Hematopoietic multipotent progenitor cell treated with erythropoietin and hydrocortisone succinate and interleukin-3 and kit ligand, for 4 days (in vitro differentiated cells): ENCODE data around the gene HEXIM1.

Experiments used
- DNase-seq: peaks from one replicate; pipeline ENCODE4 v3.0.0-alpha.2; 2015

The HEXIM1 gene

DNA sequence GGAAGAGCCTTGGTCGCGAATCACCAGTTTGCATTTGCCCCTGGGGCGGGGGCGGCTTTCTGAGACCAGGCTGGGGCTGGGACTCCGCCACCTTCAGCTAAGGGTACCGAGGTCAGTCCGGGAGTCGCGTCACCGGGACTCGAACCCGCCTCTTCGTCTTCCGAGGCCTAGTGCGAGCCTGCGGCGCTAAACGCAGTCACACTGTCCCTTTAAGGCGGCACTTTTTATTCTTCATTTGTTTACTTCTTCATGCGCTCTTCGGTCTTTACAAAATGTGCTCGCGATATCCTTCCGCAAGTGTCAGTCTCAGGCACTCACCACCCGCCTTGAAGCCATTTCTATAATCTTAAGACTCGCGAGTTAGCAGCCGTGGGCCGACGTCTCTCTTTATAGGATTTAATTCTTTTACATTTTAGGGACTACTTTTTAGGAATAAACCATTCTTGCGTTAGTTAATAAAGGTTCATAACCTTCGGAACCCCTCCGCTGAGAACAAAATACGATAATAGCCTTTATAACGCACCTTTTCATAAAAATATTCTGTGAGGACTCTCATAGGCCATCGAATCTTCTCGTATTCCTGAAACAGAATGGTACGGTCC lies 593 bp upstream of the HEXIM1 start:
- DNase-seq = peak; percentile 97

DNA sequence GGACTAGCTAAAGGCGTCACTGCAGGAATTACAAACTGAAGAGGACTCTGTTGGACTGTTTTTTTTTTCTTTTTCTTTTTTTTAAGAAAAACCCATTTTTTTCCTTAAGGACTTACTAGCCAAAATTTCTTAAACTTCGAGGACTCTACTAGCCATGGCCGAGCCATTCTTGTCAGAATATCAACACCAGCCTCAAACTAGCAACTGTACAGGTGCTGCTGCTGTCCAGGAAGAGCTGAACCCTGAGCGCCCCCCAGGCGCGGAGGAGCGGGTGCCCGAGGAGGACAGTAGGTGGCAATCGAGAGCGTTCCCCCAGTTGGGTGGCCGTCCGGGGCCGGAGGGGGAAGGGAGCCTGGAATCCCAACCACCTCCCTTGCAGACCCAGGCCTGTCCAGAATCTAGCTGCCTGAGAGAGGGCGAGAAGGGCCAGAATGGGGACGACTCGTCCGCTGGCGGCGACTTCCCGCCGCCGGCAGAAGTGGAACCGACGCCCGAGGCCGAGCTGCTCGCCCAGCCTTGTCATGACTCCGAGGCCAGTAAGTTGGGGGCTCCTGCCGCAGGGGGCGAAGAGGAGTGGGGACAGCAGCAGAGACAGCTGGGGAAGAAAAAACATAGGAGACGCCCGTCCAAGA lies 878 bp downstream of the HEXIM1 start:
- DNase-seq = peak; percentile 92

DNA sequence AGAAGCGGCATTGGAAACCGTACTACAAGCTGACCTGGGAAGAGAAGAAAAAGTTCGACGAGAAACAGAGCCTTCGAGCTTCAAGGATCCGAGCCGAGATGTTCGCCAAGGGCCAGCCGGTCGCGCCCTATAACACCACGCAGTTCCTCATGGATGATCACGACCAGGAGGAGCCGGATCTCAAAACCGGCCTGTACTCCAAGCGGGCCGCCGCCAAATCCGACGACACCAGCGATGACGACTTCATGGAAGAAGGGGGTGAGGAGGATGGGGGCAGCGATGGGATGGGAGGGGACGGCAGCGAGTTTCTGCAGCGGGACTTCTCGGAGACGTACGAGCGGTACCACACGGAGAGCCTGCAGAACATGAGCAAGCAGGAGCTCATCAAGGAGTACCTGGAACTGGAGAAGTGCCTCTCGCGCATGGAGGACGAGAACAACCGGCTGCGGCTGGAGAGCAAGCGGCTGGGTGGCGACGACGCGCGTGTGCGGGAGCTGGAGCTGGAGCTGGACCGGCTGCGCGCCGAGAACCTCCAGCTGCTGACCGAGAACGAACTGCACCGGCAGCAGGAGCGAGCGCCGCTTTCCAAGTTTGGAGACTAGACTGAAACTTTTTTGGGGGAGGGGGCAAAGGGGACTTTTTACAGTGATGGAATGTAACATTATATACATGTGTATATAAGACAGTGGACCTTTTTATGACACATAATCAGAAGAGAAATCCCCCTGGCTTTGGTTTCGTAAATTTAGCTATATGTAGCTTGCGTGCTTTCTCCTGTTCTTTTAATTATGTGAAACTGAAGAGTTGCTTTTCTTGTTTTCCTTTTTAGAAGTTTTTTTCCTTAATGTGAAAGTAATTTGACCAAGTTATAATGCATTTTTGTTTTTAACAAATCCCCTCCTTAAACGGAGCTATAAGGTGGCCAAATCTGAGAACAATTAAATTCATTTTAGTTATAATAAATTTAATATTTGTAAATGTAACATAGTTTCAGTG lies 1.7 kb downstream of the HEXIM1 start:
- peak; percentile 67 for DNase-seq

DNA sequence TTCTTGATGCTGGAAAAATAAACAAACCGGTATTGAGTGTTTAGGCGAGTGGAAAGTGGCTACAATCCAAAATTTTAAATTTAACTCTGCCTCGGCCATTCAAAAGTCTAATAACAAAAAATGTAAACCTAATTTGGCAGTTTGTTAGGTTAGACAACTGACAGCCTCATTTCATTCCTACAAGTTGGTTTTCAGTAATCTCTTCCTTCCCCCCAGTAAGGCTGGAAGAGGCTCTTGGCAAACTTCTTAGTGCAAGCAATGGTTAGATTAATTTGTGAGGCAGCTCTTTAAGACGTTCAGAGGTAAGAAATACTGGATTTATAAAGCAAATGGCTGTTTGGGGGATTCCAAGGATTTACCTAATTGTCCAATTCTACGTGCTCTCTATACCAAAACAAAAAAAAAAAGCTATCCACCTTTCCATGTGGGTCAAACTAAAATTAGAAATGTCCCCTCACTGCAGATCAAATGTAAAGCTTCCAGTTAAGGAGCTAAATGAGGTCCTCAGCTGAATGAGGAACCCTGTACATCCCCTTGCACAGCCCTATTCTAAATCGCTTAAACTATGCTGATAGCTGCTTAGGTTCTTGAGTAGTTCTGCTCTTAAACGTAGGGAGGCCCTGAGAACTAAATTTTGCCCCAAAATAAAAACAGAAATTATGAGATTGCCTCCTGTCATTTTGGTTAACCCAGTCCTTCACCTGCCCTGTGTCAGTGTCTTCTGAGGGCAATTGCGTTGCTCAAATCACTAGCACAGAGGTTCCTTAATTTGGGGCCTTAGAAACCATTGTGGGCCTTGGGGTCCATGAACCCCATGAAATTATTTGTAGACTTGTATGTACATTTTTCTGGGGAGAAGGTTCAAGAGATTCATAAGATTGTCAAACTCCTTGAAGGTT lies 2.9 kb downstream of the HEXIM1 start:
- no peak for DNase-seq

DNA sequence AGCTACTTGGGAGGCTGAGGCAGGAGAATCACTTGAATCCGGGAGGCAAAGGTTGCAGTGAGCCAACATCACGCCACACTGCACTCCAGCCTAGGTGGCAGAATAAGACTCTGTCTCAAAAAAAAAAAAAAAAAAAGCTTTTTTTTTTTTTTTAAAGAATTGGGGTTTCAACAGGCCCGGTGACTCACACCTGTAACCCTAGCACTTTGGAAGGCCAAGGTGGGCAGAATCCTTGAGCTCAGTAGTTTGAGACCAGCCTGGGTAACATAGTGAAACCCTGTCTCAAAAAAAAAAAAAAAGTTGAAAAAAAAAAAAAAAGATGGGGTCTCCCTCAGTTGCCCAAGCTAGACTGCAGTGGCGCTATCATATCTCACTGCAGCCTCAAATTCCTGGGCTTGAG lies 6.8 kb downstream of the HEXIM1 start:
- DNase-seq = no peak

DNA sequence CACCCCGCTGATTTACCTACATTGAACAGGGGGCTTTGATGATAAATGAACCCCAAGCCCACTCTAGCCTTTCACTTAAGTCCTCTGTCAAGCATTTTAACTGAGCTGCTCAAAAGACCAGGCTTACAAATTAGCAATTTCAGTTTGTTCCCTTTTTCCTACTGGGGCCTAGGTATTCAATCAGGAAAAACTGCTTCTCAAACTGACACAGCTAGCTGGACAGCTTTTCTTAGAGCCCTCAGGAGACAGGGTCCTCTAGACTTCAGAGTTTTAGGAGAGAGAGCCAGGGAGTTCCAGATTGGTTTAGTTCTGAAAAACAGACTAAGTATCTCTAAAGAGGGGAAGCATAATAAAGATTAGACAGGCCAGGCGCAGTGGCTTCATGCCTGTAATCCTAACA lies 7.2 kb downstream of the HEXIM1 start:
- DNase-seq = no peak

DNA sequence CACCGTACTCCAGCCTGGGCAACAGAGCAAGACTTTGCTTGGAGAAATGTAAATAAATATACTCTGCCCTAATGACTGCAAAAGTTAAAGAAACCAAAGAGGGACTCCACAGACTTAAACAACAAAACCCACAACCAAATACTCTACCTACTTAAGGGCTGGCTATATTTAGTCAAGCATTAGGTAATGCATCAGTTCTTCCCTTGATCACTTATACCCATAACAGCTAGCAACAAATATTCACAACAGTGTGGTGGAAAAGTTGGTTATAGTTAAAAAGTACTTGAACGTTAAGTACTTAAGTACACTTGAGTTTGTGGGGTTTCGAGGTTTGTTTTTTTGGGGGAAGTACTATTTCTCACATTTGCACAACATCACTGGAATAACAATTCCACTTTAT lies 8.0 kb downstream of the HEXIM1 start:
- DNase-seq = no peak

DNA sequence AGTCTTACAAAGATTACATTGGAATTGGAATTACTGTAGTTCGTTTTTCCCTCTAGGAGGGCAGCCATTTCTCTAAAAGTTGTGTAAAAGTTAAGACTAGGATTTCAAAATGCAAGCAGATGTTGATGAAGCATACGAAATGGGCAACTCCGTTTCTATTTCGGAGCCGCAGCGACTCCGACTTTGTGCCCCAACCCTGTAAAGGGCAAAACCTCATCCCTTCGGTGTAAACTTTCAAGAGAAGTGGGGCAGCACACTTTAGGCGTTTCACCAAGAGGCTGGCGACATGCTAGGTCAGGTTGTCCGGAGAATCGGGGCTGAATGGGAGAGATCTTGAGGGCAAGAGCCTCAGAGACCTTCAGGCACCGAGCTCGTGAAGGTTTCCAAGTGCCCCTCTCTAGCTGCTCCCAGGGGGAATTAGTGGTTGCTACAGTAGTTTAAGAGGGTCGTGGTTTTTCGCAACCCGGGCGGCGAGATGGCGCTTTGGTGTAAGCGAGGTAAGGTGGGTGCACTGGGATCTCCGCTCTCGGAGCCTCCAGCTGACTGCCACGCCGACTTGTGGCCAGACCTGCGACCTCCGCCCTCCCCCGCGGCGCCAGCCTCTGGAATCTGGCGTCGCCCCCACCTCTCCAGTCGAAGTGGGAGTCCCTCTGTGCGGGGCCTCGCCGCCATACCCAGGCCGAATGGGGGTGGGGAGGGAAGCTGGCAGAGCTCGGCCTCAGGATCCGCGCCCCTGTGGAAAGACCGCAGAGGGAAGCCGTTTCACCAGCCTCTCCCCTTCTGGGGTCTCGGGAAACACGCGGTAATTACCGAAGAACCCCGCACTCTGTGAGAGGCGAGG lies 12.4 kb downstream of the HEXIM1 start:
- peak; percentile 78 for DNase-seq

DNA sequence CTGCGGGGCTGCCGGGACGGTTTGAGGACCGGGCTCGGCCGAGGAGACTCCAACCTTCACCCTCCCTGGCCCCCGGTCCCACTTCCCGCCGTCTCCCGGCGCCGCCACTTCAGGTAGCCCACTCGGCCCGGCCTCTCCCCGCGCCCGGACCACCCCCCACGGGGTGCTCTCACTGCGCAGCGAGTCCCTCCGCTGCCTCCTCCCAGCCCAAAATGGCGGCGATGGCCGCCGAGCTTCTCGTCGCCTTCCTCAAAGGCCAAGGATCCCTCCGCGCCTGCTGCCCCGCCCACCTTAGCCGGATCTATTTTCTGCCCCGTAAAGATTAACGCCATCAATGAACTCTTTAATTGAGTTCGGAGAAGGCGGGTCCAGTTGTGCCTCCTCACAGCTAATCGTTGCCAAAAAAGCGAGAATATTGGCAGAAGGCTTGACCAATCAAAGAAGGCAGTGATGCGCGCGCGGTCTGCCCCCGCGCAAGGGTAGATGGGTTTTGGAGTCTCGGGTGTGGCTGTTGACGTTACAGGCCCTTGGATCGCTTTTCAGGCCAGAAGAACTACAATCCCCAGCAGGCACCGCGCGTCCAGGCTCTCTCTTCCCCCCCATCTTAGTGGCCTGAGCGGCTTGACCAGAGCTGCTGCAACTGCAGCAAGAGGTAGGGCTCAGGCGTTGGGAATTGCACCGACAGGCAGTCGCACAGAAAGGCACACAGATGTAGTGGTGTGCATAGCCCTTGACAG lies 13.2 kb downstream of the HEXIM1 start, which contains the start of gene HEXIM2:
Gene HEXIM2, plus strand, starts transcription at position 588 of the 737 bp plus-strand sequence. CDS start 919 bp downstream, outside the sequence.
- peak; percentile 100 for DNase-seq

DNA sequence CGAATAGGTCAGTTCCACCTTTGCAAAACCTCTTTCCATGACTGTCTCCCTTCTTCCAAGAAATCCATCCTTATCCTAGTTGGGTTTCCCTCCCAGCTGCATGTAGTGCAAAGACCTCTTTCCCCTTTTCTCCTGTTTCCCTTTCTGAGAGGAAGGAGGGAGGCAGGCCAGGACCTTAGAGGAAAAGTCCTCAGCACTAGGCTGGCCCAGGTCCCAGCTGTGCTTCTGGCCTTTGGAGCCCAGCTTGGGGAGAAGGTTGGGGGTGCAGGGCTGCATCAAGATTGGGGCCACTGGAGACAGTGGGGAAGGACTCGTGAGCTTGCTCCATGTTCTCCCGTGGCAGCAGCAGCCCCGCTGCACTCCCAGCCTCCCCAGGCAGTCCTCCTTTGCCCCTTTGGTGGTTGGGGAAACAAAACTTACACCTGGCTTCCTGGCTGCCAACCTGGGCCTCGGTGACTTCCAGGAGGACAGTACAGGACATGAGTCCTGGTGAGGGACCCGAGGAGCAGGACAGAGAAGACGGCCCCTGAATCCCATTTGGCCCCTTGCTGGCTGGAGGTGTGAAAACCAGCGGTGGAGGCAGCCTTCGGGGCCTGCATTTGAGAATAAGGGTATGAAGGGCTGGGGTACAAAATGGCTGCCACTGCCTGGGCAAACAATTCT lies 13.9 kb downstream of the HEXIM1 start:
- no peak for DNase-seq

DNA sequence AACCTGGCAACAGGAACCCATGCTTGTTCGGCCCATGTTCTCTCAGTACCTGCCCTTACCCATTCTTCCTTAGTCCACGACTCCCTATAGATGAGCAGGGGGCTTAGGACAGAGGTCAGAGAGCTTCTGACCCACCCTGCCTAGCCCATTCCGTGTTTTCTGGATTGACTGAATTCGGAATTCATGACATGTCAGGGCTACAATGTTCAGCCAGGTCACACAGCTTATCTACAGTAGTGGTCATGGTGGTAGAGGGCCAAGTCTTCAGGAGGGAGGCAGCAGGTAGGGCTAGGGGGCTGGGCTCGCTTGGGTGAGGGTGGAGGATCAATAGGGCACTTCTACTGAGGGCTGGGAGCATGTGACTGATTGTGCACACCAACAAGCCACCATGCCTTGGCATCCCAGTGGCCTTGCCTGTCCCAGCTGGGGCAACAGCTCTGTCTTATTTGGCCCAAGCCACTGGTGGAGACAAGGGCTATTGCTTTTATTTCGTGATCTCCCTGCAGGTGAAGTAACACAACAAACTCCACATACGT lies 16.5 kb downstream of the HEXIM1 start:
- DNase-seq = no peak

DNA sequence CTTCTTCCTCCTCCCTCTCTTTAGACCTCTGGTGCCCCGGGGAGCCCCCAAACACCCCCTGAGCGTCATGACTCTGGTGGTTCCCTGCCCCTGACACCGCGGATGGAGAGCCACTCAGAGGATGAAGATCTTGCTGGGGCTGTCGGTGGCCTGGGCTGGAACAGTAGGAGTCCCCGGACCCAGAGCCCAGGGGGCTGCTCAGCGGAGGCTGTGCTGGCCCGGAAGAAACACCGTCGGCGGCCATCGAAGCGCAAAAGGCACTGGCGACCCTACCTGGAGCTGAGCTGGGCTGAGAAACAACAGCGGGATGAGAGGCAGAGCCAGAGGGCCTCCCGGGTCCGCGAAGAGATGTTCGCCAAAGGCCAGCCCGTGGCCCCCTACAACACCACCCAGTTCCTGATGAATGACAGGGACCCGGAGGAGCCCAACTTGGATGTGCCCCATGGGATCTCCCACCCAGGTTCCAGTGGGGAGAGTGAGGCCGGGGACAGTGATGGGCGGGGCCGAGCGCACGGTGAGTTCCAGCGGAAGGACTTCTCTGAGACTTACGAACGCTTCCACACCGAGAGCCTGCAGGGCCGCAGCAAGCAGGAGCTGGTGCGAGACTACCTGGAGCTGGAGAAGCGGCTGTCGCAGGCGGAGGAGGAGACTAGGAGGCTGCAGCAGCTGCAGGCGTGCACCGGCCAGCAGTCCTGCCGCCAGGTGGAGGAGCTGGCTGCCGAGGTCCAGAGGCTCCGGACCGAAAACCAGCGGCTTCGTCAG lies 20.9 kb downstream of the HEXIM1 start:
- DNase-seq = no peak

DNA sequence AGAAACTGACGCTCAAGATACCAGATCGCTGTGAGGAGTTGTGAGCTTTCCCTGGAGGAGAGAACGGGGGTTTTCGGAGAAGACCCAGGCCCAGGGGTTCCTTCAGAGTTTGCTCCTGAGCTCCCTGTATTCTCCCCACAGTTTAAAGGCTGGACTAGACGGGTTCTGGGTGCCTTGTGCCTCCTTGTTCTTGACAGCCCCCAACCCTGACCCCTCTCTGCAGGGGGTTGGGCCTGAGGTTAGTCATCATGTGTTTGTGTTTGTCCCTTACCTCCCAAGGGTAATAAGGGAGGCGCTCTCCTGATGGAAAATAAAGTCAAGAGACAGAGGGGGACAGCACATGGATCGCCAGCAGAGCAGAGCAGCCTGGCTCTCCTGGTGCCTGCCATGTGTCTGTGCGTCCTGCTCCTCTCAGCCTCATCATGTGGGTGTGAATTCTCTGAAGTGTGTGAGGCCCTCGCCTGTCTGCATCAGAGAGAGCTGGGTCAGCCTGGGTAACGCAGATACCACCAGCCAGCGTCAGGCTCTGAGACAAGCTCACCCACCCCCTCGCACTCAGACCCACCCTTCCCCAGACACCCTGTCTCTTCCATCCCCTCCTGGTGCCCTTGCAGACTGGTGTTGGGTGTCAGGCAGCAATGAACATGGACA lies 22.1 kb downstream of the HEXIM1 start:
- DNase-seq = no peak

DNA sequence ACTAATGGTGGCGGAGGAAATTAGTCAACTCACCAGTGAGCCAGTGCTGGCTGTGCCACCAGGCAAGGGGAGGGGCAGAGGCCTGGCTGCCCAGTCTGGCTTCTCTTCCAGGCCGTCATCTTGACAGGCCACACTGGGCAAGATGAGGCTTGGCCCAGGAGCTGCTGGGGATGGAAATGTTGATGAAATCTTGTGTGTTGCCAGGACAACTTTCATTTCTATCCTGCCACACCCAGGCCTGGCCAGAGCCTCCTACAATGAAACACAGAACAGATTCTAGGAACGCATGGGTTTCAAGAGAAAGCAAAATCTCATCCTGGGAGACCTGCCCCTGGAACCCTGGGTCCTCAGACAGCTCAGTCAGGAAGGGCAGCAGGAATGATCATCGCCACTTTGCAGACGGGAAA lies 22.7 kb downstream of the HEXIM1 start:
- peak; percentile 69 for DNase-seq

DNA sequence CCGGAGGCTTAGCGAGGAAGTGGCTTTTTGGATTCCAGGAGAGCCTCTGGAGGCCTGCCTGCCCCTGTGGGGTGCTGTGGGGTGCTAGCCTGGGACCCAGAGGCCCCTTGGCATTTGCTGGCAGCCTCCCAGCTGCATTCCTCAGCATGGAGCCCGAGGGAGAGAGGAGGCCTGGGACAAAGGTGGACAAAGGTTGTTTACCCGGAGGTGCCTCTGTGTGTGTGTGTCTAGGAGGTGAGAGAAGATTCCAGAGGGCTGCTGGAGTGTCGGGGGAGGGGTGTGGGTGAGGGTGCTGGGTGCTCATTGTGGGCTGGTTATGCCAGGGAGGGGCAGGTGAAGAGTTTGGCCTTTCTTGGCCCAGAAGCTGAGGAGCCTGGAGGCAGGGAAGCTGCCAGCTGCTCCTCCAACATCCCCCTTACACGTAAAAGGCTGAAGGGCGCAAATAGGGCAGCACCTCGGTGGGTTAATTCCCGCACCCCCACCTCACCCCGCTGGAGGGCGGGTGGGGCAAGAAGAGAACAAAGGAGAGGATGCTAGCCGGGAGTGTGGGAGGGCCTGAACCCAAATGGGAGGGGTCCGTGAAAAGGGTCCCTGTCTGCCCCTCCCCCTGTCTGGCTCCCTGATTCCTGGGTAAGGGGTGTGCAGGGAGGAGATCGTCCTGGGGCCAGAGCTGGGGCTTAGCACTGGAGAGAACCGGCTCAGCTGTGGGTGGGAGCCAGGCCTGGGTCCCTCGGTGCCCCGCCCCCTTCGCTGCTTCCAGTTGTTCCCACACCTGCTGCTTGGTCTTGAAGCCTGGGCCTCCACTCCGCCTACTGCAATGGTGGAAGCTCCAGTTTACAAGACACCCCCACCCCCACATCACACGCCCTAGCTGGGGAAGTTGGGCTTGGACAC lies 23.3 kb downstream of the HEXIM1 start:
- DNase-seq = no peak

DNA sequence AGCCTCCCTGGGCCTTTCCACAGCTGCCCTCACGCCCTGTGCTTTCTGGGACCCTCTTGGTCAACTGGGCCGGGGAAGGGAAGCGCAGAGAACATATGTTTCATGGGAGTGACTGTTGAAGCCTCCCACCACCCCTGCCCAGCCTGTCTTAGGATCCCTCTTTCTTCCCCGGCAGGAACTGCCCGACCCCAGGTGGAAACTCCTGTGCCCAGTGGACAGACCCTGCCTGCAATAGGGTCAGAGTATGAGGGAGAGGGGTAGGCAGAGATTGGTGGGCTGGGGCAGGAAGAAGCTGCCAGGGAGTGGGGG lies 23.9 kb downstream of the HEXIM1 start:
- no peak for DNase-seq

DNA sequence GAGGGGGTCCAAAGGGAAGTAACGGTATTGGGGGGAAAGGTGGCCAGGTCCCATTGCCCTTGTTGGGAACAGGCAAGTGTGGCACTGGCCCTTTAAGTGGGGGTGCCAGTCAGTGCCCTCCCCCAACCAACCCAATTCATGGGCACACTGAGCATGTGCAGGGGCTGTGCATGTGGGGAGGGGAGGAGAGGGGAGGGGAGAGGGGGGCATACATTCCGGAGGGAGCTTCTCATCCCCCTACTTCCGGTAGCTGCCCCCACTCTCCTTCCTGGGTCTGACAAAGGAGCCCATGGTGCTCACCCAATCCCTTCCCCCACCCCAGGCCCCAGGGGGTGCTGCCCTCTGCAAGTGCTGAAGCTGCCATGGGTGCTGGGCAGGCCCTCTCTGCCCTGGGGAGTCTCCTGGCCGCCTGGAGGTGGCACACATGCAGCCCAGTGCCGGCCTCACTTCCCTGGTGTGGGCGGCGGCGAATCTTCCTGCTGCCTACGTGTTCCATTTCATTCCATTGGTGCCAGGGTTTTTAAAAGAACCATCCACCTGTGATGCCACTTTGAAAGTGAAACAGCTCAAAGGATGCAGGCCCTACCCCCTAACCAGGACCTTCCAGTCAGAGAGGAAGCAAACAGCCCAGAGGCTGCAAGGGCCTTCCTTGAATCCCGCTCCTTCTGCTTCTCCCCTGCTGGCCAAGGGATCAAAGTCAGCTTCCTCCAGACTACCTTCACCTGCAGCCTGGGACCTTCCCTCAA lies 24.4 kb downstream of the HEXIM1 start:
- DNase-seq = peak; percentile 85
